ENCODE data around the gene EPHA7.

The EPHA7 gene

GRCh38 chr6:93369586-93370134 lies 49.7 kb downstream of the EPHA7 start:
- TF ChIP-seq, protein P1, sequence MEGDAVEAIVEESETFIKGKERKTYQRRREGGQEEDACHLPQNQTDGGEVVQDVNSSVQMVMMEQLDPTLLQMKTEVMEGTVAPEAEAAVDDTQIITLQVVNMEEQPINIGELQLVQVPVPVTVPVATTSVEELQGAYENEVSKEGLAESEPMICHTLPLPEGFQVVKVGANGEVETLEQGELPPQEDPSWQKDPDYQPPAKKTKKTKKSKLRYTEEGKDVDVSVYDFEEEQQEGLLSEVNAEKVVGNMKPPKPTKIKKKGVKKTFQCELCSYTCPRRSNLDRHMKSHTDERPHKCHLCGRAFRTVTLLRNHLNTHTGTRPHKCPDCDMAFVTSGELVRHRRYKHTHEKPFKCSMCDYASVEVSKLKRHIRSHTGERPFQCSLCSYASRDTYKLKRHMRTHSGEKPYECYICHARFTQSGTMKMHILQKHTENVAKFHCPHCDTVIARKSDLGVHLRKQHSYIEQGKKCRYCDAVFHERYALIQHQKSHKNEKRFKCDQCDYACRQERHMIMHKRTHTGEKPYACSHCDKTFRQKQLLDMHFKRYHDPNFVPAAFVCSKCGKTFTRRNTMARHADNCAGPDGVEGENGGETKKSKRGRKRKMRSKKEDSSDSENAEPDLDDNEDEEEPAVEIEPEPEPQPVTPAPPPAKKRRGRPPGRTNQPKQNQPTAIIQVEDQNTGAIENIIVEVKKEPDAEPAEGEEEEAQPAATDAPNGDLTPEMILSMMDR (IDR thresholded peaks at IDR 0.05) = no peak

GRCh38 chr6:93366506-93366905 lies 52.9 kb downstream of the EPHA7 start:
- TF ChIP-seq, protein P1 (IDR thresholded peaks at IDR 0.05) = no peak

- TF ChIP-seq, protein P1 (IDR thresholded peaks at IDR 0.05) = no peak
Measured at GRCh38 chr6:93365445-93365844, 53.9 kb downstream of the EPHA7 start.

DNA sequence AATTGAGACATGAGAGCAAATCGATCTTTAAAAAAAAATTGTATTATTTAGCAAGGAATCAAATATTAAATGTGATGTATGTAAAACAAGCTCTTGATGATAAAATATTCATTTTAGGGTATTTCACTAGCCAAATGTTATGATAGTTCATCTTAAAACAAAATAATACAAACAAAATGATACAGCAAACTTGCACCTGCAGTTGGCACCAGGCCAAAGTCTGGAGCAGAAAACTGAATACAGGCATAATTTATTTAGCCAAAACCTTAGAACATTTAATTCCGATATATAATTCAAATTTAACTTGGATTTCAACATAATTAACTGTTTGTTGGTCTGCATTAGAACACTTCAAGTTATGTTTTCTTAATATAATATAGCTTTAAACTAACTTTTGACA lies 60.9 kb downstream of the EPHA7 start:
- TF ChIP-seq, protein P1 (IDR thresholded peaks at IDR 0.05) = no peak

- TF ChIP-seq, protein P1 (IDR thresholded peaks at IDR 0.05) = no peak
Measured at GRCh38 chr6:93352604-93353003, 66.8 kb downstream of the EPHA7 start.

GRCh38 chr6:93351222-93351621 lies 68.1 kb downstream of the EPHA7 start:
- TF ChIP-seq, protein P1 (IDR thresholded peaks at IDR 0.05) = no peak

GRCh38 chr6:93350774-93351173 lies 68.6 kb downstream of the EPHA7 start:
- TF ChIP-seq, protein P1 (IDR thresholded peaks at IDR 0.05) = no peak

GRCh38 chr6:93344333-93344835 lies 75.0 kb downstream of the EPHA7 start:
- TF ChIP-seq, protein P1 (IDR thresholded peaks at IDR 0.05) = no peak
